Endothelial cell of hepatic sinusoid (primary cell): ENCODE measurements around the gene CD226.
"Not testable (repeated sequence)": the region's sequence is repeated elsewhere in the genome, so short reads cannot be mapped to it uniquely, and the experiment has no call there.

Experiments
- in situ Hi-C: cut with HindIII; loops from 2 replicates; pipeline ENCODE4 v1.10.0; 2017; ENCODE audit warnings: low sequenced_read_pairs

CD226 gene

GRCh38 chr18:69956665-69957620 is 9.3 kb upstream of the CD226 start:
- in situ Hi-C loops: no loop called here

- in situ Hi-C loops: no loop called here
Measured at GRCh38 chr18:69956057-69956456, 8.4 kb upstream of the CD226 start.

GRCh38 chr18:69954719-69955480 is 7.2 kb upstream of the CD226 start:
- in situ Hi-C loops: no loop called here

- in situ Hi-C loops: no loop called here
Measured at GRCh38 chr18:69953191-69953590, 5.5 kb upstream of the CD226 start.

- in situ Hi-C loops: no loop called here
Measured at GRCh38 chr18:69951182-69951581, 3.5 kb upstream of the CD226 start.

GRCh38 chr18:69949538-69949936 is 1.9 kb upstream of the CD226 start:
- in situ Hi-C loops: loop anchor here (5.0 kb wide), 1 partner anchor 97 kb away; no protein-coding TSS in a partner anchor

GRCh38 chr18:69948919-69949537 is 1.4 kb upstream of the CD226 start:
- in situ Hi-C loops: loop anchor here (5.0 kb wide), 1 partner anchor 97 kb away; no protein-coding TSS in a partner anchor

- in situ Hi-C loops: loop anchor here (5.0 kb wide), 1 partner anchor 96 kb away; no protein-coding TSS in a partner anchor
Measured at GRCh38 chr18:69948256-69948655, 583 bp upstream of the CD226 start.

- in situ Hi-C loops: loop anchor here (5.0 kb wide), 1 partner anchor 94 kb away; no protein-coding TSS in a partner anchor
Measured at GRCh38 chr18:69946608-69947155, 991 bp downstream of the CD226 start.

GRCh38 chr18:69945220-69946114 is 2.2 kb downstream of the CD226 start:
- in situ Hi-C loops: loop anchor here (5.0 kb wide), 1 partner anchor 93 kb away; no protein-coding TSS in a partner anchor

GRCh38 chr18:69944436-69944835 is 3.2 kb downstream of the CD226 start:
- in situ Hi-C loops: no loop called here

GRCh38 chr18:69943021-69943420 is 4.7 kb downstream of the CD226 start:
- in situ Hi-C loops: no loop called here

- in situ Hi-C loops: no loop called here
Measured at GRCh38 chr18:69941183-69941582, 6.5 kb downstream of the CD226 start.

GRCh38 chr18:69939812-69940211 is 7.9 kb downstream of the CD226 start:
- in situ Hi-C loops: not testable (repeated sequence)

GRCh38 chr18:69936191-69936558 is 11.5 kb downstream of the CD226 start:
- in situ Hi-C loops: no loop called here

- in situ Hi-C loops: no loop called here
Measured at GRCh38 chr18:69935319-69936190, 12.1 kb downstream of the CD226 start.

GRCh38 chr18:69934601-69935265 is 12.9 kb downstream of the CD226 start:
- in situ Hi-C loops: no loop called here

- in situ Hi-C loops: no loop called here
Measured at GRCh38 chr18:69929041-69929774, 18.5 kb downstream of the CD226 start.
